Measurements from ENCODE around the gene CHP2.

DNA sequence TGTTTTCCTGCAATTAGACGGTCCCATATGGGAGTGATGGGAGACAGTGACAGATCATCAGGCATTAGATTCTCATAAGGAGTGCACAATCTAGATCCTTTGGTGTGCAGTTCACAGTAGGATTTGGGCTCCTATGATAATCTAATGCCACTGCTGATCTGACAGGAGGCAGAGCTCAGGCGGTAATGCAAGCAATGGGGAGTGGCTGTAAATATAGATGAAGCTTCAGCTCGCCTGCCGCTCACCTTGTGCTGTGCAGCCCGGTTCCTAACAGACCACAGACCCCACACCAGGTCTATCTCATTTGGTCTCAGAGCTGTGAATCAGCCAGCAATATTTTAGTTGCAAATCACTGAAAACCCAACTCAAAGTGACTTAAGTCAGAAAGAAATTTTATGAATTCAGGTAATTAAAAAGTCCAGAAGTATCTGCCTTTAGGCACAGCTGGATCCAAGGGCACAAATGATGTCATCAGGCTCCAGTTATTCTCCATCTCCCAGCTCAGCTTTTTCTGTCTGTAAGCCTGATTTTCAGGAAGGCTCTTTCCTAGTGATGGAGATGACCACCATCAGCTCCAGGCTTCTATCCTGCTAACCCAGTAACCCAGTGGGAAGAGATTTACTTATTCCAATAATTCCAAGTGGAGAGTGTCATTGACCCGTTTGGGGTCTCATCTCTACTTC, 3.3 kb downstream of the CHP2 start:
- no peak for TF ChIP-seq POLR2A (IDR thresholded peaks at IDR 0.05)
- TF ChIP-seq, protein P1, sequence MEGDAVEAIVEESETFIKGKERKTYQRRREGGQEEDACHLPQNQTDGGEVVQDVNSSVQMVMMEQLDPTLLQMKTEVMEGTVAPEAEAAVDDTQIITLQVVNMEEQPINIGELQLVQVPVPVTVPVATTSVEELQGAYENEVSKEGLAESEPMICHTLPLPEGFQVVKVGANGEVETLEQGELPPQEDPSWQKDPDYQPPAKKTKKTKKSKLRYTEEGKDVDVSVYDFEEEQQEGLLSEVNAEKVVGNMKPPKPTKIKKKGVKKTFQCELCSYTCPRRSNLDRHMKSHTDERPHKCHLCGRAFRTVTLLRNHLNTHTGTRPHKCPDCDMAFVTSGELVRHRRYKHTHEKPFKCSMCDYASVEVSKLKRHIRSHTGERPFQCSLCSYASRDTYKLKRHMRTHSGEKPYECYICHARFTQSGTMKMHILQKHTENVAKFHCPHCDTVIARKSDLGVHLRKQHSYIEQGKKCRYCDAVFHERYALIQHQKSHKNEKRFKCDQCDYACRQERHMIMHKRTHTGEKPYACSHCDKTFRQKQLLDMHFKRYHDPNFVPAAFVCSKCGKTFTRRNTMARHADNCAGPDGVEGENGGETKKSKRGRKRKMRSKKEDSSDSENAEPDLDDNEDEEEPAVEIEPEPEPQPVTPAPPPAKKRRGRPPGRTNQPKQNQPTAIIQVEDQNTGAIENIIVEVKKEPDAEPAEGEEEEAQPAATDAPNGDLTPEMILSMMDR (IDR thresholded peaks at IDR 0.05), result no peak

Data from thyroid gland (tissue), 4 donors.